Memory B cell (primary cell): Measurements from ENCODE around the gene PRKCD.

Source experiments
- ATAC-seq: fragments of 150-1000 bp; cut with Tn5 transposase; 2 replicates; pipeline ENCODE4 v1.10.0; 2021; ENCODE audit warnings: low read depth, mild to moderate bottlenecking, moderate library complexity
- DNase-seq, 2 donors: peaks; one replicate each; pipeline ENCODE4 v3.0.0; 2022; ENCODE audit warnings: low spot score in 2 of 2
- H3K27ac Mint-ChIP-seq: one replicate; pipeline ENCODE4 v1.8.0; 2022; ENCODE audit warnings: mild to moderate bottlenecking, moderate library complexity, mixed read lengths
- H3K27me3 Mint-ChIP-seq: one replicate; pipeline ENCODE4 v1.8.0; 2022; ENCODE audit warnings: mixed read lengths
- H3K36me3 Mint-ChIP-seq: one replicate; pipeline ENCODE4 v1.8.0; 2022; ENCODE audit warnings: mild to moderate bottlenecking, mixed read lengths
- H3K4me1 Mint-ChIP-seq: one replicate; pipeline ENCODE4 v1.8.0; 2022; ENCODE audit warnings: mixed read lengths
- H3K4me3 Mint-ChIP-seq: one replicate; pipeline ENCODE4 v1.8.0; 2022; ENCODE audit warnings: mild to moderate bottlenecking, moderate library complexity, mixed read lengths
- H3K9me3 Mint-ChIP-seq: one replicate; pipeline ENCODE4 v1.8.0; 2022; ENCODE audit warnings: mixed read lengths

PRKCD gene

GRCh38 chr3:53191836-53192480 lies 30.9 kb downstream of the PRKCD start:
- peak overlapping the region; percentile 83 for H3K27ac Mint-ChIP-seq
- no peaks in the 10 kb centered on the region for H3K9me3 Mint-ChIP-seq
- DNase-seq, result peak in 1 of 2 donors; percentile 14
- peaks cover 14% of the 10 kb centered on the region for H3K36me3 Mint-ChIP-seq
- H3K4me3 Mint-ChIP-seq, result peak overlapping the region; percentile 41
- H3K4me1 Mint-ChIP-seq, result peaks cover 42% of the 10 kb centered on the region
- H3K27me3 Mint-ChIP-seq, result no peaks in the 10 kb centered on the region
- ATAC-seq, result peak; percentile 42

GRCh38 chr3:53192608-53193007 lies 31.6 kb downstream of the PRKCD start:
- Mint-ChIP-seq H3K36me3 (peaks cover 11% of the 10 kb centered on the region), H3K9me3 (no peaks in the 10 kb centered on the region), H3K4me3 (peak overlapping the region; percentile 78), H3K27me3 (no peaks in the 10 kb centered on the region), H3K27ac (peak overlapping the region; percentile 83), H3K4me1 (peaks cover 40% of the 10 kb centered on the region)
- ATAC-seq (no peak), DNase-seq (peak in 1 of 2 donors; percentile 10)

- peak overlapping the region; percentile 83 for H3K27ac Mint-ChIP-seq
- peak overlapping the region; percentile 28 for H3K4me3 Mint-ChIP-seq
- no peaks in the 10 kb centered on the region for H3K9me3 Mint-ChIP-seq
- no peaks in the 10 kb centered on the region for H3K27me3 Mint-ChIP-seq
- peaks cover 11% of the 10 kb centered on the region for H3K36me3 Mint-ChIP-seq
- DNase-seq (peak in 1 of 2 donors; percentile 7), ATAC-seq (no peak)
- peaks cover 39% of the 10 kb centered on the region for H3K4me1 Mint-ChIP-seq
Observed at GRCh38 chr3:53193466-53194209, 32.6 kb downstream of the PRKCD start.

- H3K4me3 Mint-ChIP-seq, result no peak overlapping the region
Observed at GRCh38 chr3:53194210-53195065, 33.4 kb downstream of the PRKCD start.

GRCh38 chr3:53195066-53195450 lies 34.0 kb downstream of the PRKCD start:
- H3K27ac Mint-ChIP-seq, result no peak overlapping the region
- H3K4me3 Mint-ChIP-seq, result peak overlapping the region; percentile 3

More at GRCh38 chr3:53194210-53195065, 33.4 kb downstream of the PRKCD start:
- DNase-seq, result peak in 1 of 2 donors; percentile 10
- Mint-ChIP-seq H3K4me1 (peaks cover 39% of the 10 kb centered on the region), H3K9me3 (no peaks in the 10 kb centered on the region), H3K36me3 (peaks cover 9% of the 10 kb centered on the region), H3K27ac (no peak overlapping the region), H3K27me3 (no peaks in the 10 kb centered on the region)
- no peak for ATAC-seq

GRCh38 chr3:53195602-53196574 lies 34.9 kb downstream of the PRKCD start:
- H3K36me3 Mint-ChIP-seq, result peaks cover 3% of the 10 kb centered on the region
- no peaks in the 10 kb centered on the region for H3K9me3 Mint-ChIP-seq
- ATAC-seq (peak; percentile 54), DNase-seq (peak; percentile 67 to 80)
- H3K27me3 Mint-ChIP-seq, result no peaks in the 10 kb centered on the region
- peak overlapping the region; percentile 39 for H3K4me3 Mint-ChIP-seq
- H3K27ac Mint-ChIP-seq, result no peak overlapping the region
- H3K4me1 Mint-ChIP-seq, result peaks cover 29% of the 10 kb centered on the region

More at GRCh38 chr3:53195066-53195450, 34.0 kb downstream of the PRKCD start:
- DNase-seq (peak in 1 of 2 donors; percentile 10), ATAC-seq (no peak)
- Mint-ChIP-seq H3K27me3 (no peaks in the 10 kb centered on the region), H3K9me3 (no peaks in the 10 kb centered on the region), H3K36me3 (peaks cover 6% of the 10 kb centered on the region), H3K4me1 (peaks cover 37% of the 10 kb centered on the region)

- H3K27ac Mint-ChIP-seq, result peak overlapping the region; percentile 63
- peaks cover 28% of the 10 kb centered on the region for H3K4me1 Mint-ChIP-seq
- DNase-seq (peak; percentile 53 to 72), ATAC-seq (peak; percentile 80)
- H3K27me3 Mint-ChIP-seq, result no peaks in the 10 kb centered on the region
- H3K4me3 Mint-ChIP-seq, result peak overlapping the region; percentile 73
- no peaks in the 10 kb centered on the region for H3K9me3 Mint-ChIP-seq
- peaks cover 3% of the 10 kb centered on the region for H3K36me3 Mint-ChIP-seq
Observed at GRCh38 chr3:53196575-53197407, 35.8 kb downstream of the PRKCD start.

GRCh38 chr3:53198256-53198977 lies 37.4 kb downstream of the PRKCD start:
- no peak overlapping the region for H3K4me3 Mint-ChIP-seq
- ATAC-seq (no peak), DNase-seq (peak in 1 of 2 donors; percentile 8)
- no peaks in the 10 kb centered on the region for H3K9me3 Mint-ChIP-seq
- H3K36me3 Mint-ChIP-seq, result peaks cover 3% of the 10 kb centered on the region
- H3K4me1 Mint-ChIP-seq, result peaks cover 15% of the 10 kb centered on the region
- no peaks in the 10 kb centered on the region for H3K27me3 Mint-ChIP-seq
- H3K27ac Mint-ChIP-seq, result no peak overlapping the region

- no peak overlapping the region for H3K27ac Mint-ChIP-seq
- H3K9me3 Mint-ChIP-seq, result no peaks in the 10 kb centered on the region
- peak in 1 of 2 donors; percentile 8 for DNase-seq
- no peak for ATAC-seq
- peaks cover 2% of the 10 kb centered on the region for H3K36me3 Mint-ChIP-seq
- no peak overlapping the region for H3K4me3 Mint-ChIP-seq
- H3K27me3 Mint-ChIP-seq, result no peaks in the 10 kb centered on the region
- H3K4me1 Mint-ChIP-seq, result peaks cover 12% of the 10 kb centered on the region
Observed at GRCh38 chr3:53198996-53199395, 38.0 kb downstream of the PRKCD start.

GRCh38 chr3:53199834-53200233 lies 38.8 kb downstream of the PRKCD start:
- DNase-seq, result no peak
- H3K36me3 Mint-ChIP-seq, result peaks cover 3% of the 10 kb centered on the region
- ATAC-seq, result no peak
- H3K4me3 Mint-ChIP-seq, result no peak overlapping the region
- H3K4me1 Mint-ChIP-seq, result peaks cover 12% of the 10 kb centered on the region
- no peak overlapping the region for H3K27ac Mint-ChIP-seq
- H3K27me3 Mint-ChIP-seq, result no peaks in the 10 kb centered on the region
- no peaks in the 10 kb centered on the region for H3K9me3 Mint-ChIP-seq

GRCh38 chr3:53200501-53201498 lies 39.8 kb downstream of the PRKCD start:
- H3K27me3 Mint-ChIP-seq, result no peaks in the 10 kb centered on the region
- H3K36me3 Mint-ChIP-seq, result peaks cover 3% of the 10 kb centered on the region
- H3K4me3 Mint-ChIP-seq, result no peak overlapping the region
- H3K27ac Mint-ChIP-seq, result no peak overlapping the region
- ATAC-seq, result no peak
- DNase-seq, result peak in 1 of 2 donors; percentile 4
- H3K9me3 Mint-ChIP-seq, result no peaks in the 10 kb centered on the region
- peaks cover 6% of the 10 kb centered on the region for H3K4me1 Mint-ChIP-seq
